ENCODE data around the gene RABL2B. TPM values are rescaled to one million over a fixed set of nuclear protein-coding genes. Genes with fewer than 3 reads are reported as not detected.
A peak's percentile ranks its signal among the peaks of the same experiment; 100 is the strongest.

Gene RABL2B
- total RNA-seq, 1 donor from 2014 or later: 6.2 TPM

DNA sequence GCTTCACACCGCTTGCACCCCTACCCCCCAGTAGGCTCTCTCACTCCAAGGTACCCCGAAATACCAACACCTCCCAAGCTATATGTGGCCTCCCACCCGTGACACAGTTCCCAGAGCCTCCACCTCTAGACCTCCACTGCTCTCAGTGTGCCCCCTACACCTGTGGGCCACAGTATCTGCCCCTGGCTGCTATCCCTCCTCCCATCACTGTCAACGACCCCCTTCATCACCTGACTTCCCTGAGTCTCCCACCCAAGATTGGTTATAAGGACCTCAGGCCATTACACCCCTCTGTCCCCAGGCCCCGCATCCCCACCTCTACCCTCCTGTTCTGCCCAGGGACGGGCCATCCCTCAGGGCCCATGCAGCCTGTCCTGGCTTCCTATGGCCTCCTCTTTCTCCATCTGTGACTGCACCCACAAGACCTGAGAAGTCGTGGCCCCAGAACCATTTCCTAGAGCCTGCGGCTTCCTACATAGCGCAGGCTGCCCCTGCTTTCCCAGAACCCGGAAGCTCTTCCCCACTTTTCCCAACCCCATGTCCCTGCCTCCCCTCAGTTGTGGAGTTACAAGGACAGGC, 44.7 kb downstream of the RABL2B start:
- DNase-seq (ENCODE audit: low read depth in 2 of 2): no peak

DNA sequence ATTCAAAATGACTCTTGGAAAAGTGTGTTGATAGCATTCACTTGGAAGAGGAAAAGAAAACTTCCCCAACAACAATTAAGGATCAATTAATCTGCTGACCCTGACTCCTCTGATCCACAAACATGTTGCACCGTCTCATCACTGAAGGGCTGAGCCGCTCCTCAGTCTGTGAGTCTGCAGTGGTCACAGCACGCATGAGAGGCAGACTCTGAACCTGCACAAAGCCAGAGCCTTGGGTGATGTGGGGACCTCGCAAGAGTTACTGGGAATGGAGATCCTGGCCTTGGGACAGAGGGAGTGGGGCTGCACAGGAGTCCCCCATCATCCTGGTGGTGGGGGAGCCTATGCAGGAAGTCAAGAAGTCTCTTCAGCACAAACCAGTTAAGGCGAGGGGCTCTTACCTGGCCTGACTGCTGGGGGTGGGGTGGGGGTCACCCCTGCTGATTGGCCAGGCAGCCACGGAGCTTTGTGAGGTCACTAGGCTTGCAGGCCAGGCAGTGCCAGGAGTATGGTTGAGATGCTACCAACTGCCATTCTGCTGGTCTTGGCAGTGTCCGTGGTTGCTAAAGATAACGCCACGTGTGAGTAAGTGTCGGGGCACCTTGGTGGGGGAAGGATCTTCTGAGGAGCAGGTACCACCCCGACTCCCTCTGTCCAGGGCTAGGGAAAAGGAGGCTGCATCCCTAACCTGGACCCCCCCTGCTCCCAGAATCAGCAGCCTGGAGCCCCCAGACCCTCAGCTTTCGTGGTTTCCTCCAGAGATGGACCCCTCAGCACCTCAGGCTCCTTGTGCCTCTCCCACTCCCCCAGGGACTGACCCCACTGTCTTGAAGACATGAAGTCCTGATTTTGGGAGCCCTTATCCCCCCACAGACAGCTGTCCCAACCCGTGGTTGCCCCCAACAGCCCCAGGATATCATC, 45.4 kb downstream of the RABL2B start, which contains the start of gene ACR:
Gene ACR, plus strand, starts transcription at position 477 of the 921 bp plus-strand sequence. Its CDS starts 32 bp downstream, at position 509.
- no peak for DNase-seq (ENCODE audit: low read depth in 2 of 2)

DNA sequence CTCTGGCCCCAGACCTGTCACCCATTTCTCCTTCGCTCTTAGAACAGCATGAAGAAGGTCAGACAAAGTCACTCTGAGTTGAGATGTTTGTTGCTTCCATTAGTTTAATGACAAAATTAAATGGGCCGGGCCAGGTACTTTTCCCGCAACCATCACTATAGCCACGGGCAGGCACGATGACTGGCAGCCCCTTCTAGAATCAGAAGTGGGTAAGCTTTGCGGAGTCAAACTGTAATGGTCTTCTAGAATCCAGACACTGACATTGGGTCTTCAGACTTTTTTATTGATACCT, 47.8 kb downstream of the RABL2B start:
- DNase-seq (ENCODE audit: low read depth in 2 of 2): no peak

DNA sequence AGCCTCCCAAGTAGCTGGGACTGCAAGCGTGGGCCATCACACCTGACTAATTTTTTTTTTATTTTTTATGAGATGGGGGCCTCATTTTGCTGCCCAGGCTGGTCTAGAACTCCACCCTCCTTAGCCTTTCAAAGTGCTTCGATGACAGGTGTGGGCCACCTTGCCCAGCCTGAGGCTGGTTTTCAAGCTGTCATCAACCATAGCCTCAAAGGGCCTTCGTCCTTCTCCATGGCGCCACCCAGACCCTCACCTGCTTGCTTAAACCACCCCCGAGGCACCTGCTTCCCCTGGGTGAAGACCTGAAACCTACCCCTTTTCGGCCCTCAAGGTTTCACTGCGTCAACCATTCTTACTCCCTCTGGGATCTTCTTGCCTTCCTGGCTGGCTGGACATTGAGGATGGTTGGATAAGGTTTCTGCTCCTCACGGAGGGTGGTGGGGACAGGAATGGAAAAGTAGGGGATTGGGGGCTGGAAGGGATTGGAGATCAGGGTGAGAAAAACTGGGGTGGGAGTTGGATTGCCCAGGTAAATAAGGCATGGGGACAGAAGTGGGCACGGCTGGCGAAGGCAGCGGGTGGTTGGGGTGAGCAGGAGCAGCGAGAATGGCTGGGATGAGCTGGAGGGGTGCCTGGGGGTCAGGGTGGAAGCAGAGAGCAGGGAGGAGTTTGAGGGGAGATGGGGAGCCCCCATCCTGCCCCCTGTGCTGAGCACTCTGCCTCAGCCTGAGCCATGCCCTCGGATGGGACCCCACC, 48.3 kb downstream of the RABL2B start:
- no peak for DNase-seq (ENCODE audit: low read depth in 2 of 2)

DNA sequence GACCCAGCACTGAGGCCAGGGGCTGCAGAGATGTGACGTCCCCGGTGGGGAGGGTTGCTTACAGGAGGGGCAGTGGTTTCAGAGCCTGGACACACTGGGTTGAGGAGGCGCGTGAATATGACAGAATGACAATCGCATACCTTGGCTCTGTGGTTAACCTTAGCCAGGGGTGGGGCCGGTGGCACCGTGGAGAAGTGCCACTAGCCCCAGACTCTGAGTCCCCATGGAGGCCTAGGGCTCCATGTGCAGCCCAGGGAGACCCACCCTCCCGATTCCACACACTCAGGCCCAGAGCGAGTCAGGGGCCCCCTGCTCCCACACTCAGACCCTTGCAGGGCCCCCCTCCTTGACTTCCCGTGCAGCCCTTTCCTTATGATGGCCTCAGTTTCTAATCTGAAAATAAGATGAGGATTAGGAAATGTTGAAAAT, 49.1 kb downstream of the RABL2B start:
- DNase-seq (ENCODE audit: low read depth in 2 of 2): no peak

DNA sequence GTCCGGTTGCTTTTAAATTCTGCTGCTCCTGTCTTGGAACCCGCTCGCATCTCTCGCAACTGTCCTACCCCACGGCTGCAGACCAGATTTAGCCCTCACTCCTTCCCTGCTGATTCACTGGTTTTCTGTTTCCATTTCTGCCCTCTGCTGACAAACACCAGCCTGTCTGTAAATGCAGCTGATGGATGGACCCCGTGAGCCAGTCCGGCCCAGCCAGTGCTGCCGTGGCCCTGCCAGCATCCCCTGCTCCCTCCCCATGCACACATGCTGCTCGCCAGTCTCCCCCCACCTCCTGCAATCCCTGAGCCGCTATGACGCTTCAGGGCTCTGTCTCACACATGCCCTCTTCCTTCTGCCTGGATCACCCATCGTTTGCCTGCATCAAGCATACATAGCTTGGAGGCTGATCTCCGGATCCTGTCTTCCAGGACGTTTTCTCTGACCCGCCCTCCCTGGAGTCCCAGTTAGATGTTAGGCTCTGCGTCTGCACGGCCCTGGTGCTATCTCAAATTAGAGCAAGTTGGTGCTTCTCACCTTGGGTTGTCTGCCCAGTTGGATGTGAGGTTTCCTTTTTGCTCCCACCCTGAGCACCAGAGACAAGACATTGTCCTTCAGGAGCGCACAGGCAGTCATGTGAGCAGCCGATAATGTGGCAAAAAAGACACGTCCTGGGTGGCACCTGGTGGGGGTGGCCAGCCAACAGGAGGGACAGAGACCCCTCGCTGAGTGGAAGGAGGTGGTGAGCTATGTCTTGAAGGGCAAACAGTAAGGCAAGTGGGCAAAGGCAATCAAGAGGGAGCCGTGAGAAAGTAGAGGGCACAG, 49.7 kb downstream of the RABL2B start:
- no peak for DNase-seq (ENCODE audit: low read depth in 2 of 2)

DNA sequence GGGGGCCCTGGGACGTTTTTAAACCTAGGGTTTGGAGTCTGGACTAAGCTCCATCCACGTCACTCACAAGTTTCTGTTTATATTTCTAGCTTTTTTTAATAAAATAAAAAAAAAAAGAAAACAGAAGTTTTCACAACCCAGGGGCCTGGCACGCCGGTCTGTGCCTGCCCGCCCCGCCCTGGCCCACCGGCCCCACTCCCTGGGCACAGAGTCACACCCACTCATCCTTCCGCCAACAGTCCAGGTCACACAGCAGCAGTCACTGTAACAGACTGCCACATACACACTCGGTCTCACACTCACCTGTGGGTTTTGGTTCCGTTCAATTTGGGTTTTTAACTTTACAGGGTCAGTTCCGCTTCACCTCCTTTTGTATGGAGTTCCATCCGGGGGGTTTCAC, 50.8 kb downstream of the RABL2B start:
- no peak for DNase-seq (ENCODE audit: low read depth in 2 of 2)

DNA sequence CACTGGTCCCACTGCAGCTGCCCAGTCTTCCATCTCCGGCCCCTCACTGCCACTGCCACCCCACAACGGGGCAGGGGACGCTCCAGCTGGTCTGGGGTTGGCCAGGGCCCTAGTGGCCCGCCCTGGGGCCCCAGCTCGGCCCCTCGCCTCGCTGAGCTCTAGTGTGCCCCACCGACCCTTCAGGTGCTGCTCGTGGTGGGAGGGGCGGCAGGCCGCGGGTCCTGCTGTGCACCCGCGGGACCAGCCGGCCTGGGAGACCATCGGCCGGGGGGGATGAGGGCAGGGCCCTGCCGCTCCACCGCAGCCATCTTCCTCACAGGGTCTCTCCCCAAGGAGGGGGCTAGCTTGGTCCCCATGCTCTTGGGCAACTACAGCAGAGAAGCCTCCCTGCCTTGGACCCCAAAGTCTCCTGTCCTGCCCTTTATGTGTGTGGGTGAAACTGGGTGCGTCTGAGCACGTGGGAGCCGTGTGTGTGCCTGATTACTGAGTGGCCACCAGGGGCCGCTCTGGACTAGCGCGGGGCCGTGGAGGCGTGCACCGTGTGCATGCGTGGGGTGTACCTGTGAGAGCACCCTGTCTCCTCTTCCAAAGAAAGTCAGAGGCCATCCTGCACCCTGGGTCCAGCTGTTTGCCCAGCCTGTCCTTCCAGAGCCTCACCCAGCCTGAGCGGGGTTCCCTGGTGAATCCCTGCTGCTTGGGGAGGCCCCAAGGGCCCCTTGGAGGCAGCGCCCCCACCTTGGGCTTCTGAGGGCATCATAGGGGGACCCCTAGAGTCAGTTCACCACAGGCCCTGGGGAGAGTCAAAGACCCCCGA, 51.4 kb downstream of the RABL2B start:
- DNase-seq (ENCODE audit: low read depth in 2 of 2): peak; percentile 59 to 61

DNA sequence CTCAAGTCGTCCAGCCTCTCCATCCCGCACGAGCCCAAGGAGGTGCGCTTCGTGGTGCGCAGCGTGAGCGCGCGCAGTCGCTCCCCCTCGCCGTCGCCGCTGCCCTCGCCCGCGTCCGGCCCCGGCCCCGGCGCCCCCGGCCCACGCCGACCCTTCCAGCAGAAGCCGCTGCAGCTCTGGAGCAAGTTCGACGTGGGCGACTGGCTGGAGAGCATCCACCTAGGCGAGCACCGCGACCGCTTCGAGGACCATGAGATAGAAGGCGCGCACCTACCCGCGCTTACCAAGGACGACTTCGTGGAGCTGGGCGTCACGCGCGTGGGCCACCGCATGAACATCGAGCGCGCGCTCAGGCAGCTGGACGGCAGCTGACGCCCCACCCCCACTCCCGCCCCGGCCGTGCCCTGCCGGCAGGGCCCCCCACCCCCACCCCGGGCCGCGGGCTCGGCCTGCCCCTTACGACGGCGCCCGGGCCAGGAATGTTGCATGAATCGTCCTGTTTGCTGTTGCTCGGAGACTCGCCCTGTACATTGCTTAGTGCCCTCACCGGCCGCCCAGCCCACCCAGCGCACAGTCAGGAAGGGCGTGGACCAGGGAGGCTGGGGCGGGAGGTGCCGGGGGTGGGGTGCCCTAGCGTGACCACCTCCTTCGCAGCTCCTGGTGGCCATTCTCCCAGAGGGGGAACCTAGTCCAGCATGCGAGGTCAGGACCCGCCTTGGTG, 52.3 kb downstream of the RABL2B start:
- DNase-seq (ENCODE audit: low read depth in 2 of 2): peak in 1 of 2 donors; percentile 33

- no peak for DNase-seq (ENCODE audit: low read depth in 2 of 2)
Measured at GRCh38 chr22:50730013-50730891, 53.2 kb downstream of the RABL2B start.

DNA sequence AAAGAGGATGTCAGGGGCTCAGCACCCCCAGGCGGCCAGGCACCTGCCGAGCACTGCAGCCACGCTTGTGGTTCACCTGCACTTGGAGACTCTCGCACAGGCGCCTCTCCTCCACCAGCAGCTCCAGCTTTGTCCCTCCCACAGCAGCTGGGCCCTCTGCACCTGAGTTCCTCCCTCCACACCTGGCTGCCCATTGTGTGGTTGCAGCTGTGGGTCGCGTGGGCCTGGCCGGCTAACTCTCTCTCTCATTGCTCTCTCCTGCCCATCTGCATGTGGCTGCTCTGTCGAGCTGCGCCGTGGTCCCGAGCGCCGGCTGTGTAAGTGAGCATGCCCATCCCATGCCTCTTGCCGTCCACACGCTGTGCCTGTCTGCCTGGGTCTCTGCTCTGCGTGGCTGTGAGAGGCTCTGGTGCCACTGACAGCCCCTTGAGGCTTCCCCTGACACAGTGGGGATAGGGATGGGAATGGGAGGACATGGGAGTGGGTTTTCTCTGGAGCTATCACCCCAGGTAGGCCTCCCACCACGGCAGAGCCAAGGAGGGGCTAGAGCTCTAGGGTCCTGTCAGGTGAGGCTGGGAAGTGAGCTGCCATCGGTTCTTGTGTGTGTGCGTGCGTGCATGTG, 53.9 kb downstream of the RABL2B start:
- no peak for DNase-seq (ENCODE audit: low read depth in 2 of 2)

GRCh38 chr22:50728523-50728931, 54.9 kb downstream of the RABL2B start:
- no peak for DNase-seq (ENCODE audit: low read depth in 2 of 2)

DNA sequence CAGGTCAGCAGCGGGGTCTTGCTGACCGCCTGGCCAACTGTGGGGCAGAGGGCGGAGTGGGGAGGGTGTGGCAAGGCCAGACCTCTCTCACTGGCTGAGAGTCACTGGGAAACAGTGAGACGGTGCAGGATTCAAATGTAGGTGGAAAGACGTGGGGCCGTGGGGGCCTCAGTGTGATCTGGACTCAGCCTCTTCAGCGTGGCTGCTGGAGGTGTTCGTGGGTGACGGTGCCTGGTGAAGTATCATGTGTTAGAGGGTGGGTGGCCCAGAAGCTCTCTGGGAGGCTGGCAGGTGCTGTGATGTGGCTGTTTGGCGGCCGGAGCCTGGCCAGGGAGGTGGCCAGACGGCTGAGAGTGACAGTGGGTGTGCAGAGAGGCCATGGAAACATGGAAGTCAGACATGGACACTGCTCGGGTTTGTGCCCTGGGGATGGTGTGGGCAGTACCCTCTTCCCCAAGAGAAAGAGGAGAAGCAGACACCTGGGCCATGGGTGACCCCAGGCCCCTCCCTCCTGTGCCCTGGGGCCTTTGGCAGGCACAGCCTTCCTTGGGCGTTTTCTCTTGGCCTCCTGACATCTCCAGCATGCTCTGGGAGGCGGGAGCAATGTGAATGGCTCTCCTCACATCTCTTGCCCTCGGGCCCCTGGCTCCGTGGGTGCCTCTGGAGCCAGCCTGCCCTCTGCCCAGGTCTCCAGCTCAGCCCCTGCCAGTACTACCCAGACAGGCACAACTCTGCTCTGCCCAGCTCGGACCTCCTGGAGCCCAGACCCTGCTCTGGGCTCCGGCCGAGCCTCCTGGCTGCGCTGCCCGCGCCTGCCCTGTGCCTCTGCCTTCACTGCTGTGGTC, 55.5 kb downstream of the RABL2B start:
- no peak for DNase-seq (ENCODE audit: low read depth in 2 of 2)

GRCh38 chr22:50726643-50727340, 56.6 kb downstream of the RABL2B start:
- no peak for DNase-seq (ENCODE audit: low read depth in 2 of 2)

DNA sequence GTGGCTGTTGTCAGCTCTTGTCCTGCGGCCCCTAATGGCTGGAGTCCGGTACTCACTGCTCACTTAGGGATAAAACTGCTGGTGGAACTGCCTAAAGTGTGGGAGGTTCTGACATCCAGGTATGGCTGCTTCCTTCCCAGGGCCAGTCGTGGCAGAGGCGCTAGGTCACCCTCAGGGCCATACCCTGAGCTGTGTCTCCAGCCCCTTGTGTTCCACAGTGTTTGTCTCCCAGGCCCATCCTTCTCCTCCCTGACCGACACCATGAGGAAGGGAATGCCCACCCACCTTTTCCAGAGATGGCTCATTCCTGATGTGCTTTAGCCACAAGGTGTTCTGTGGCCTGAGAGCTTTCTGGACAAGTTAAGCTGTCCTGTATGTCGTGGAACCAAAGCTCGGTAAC, 57.8 kb downstream of the RABL2B start:
- no peak for DNase-seq (ENCODE audit: low read depth in 2 of 2)

- DNase-seq (ENCODE audit: low read depth in 2 of 2): no peak
Measured at GRCh38 chr22:50724616-50725015, 58.8 kb downstream of the RABL2B start.

DNA sequence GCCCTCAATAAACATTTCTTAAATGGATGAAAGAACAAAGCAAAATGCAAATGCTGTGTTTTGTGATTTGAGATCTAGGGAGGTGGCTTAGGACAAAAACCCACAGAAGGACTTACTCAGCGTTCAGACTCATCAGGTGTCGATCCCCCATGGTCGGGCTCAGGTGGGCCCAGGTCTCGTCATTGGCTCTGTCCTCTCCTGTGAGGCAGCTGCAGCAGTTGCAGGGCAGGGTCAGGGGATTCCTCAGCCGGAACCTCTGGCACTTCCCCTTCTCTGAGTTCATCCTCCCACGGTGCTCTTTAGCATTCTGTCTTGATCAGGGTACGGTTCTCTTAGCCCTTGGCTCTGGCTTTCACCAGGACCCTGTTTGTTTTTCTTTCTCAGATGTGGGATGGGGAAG, 59.4 kb downstream of the RABL2B start:
- DNase-seq (ENCODE audit: low read depth in 2 of 2): no peak
